KMS-11 (cell line): ENCODE results near the gene OR10H3.

Experiments used
- H2AFZ ChIP-seq: fragments of 200-600 bp; sonication (generic); 2 replicates; pipeline ENCODE4 v1.6.1; 2016; ENCODE audit warnings: antibody characterized with exemption, mixed run types, low read depth
- H3K27ac ChIP-seq: fragments of 200-600 bp; sonication (generic); 2 replicates; pipeline ENCODE4 v1.6.1; 2016; ENCODE audit warnings: mild to moderate bottlenecking, mixed run types
- H3K27me3 ChIP-seq: fragments of 200-600 bp; sonication (generic); 2 replicates; pipeline ENCODE4 v1.6.1; 2017; ENCODE audit warnings: mild to moderate bottlenecking, low read depth, mixed run types, moderate library complexity; ENCODE audit not compliant: insufficient read depth
- H3K36me3 ChIP-seq: fragments of 200-600 bp; sonication (generic); 2 replicates; pipeline ENCODE4 v1.6.1; 2017; ENCODE audit warnings: mild to moderate bottlenecking, mixed run types; ENCODE audit not compliant: insufficient read depth
- H3K4me1 ChIP-seq: fragments of 200-600 bp; sonication (generic); 2 replicates; pipeline ENCODE4 v1.6.1; 2016; ENCODE audit warnings: mild to moderate bottlenecking, low read depth, mixed run types; ENCODE audit not compliant: poor library complexity, severe bottlenecking
- H3K4me2 ChIP-seq: fragments of 200-600 bp; sonication (generic); 2 replicates; pipeline ENCODE4 v1.7.0; 2016; ENCODE audit warnings: mild to moderate bottlenecking, mixed run types
- H3K4me3 ChIP-seq: fragments of 200-600 bp; sonication (generic); IDR thresholded peaks from 2 replicates; pipeline ENCODE4 v1.6.1; 2017; ENCODE audit warnings: low read depth, low read length, mixed read lengths; ENCODE audit not compliant: insufficient read depth
- H3K79me2 ChIP-seq: fragments of 200-600 bp; sonication (generic); 2 replicates; pipeline ENCODE4 v1.6.1; 2016; ENCODE audit warnings: low read depth, mixed run types; ENCODE audit not compliant: insufficient read depth
- H3K9ac ChIP-seq: fragments of 200-600 bp; sonication (generic); 2 replicates; pipeline ENCODE4 v1.6.1; 2016; ENCODE audit warnings: mild to moderate bottlenecking, mixed run types
- H4K20me1 ChIP-seq: fragments of 200-600 bp; sonication (generic); 2 replicates; pipeline ENCODE4 v1.6.1; 2016; ENCODE audit warnings: mild to moderate bottlenecking, mixed run types; ENCODE audit not compliant: insufficient read depth
- CTCF ChIP-seq: fragments of 200-600 bp; sonication (generic); conservative IDR thresholded peaks from 2 replicates; pipeline ENCODE4 v1.6.1; 2017; ENCODE audit warnings: low read depth, mild to moderate bottlenecking, antibody characterized with exemption, low read length, moderate library complexity, mixed read lengths

Gene OR10H3

DNA sequence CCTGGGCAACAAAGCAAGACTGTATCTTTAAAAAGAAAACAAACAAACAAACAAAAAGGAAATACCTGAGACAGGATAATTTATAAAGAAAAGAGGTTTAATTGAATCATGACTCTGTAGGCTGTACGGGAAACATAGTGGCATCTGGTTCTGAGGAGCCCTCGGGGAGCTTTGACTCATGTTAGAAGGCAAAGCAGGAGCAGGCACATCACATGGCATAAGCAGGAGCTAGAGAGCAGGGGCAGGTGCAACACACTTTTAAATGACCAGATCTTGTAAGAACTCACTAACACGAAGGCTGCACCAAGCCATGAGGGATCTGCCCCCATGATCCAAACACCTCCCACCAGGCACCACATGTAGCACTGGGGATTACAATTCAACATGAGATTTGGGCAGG is 23.1 kb upstream of the OR10H3 start:
- H3K4me1 ChIP-seq: no peaks in the 10 kb centered on the region
- H4K20me1 ChIP-seq: no peaks in the 10 kb centered on the region
- H2AFZ ChIP-seq: no peak overlapping the region
- no peaks in the 10 kb centered on the region for H3K79me2 ChIP-seq
- H3K9ac ChIP-seq: no peak overlapping the region
- no peak overlapping the region for H3K4me2 ChIP-seq
- H3K4me3 ChIP-seq: no peak overlapping the region
- H3K27ac ChIP-seq: no peak overlapping the region
- H3K36me3 ChIP-seq: no peaks in the 10 kb centered on the region
- H3K27me3 ChIP-seq: 0 out of 2 replicates have a peak, but pooled peaks cover 2% of the 10 kb centered on the region
- no peak for TF ChIP-seq CTCF

- Histone ChIP-seq H2AFZ (no peak overlapping the region), H3K4me2 (no peak overlapping the region), H3K27ac (no peak overlapping the region), H3K9ac (no peak overlapping the region), H4K20me1 (no peaks in the 10 kb centered on the region), H3K79me2 (no peaks in the 10 kb centered on the region), H3K4me1 (no peaks in the 10 kb centered on the region), H3K36me3 (no peaks in the 10 kb centered on the region), H3K27me3 (0 out of 2 replicates have a peak, but pooled peaks cover 2% of the 10 kb centered on the region), H3K4me3 (no peak overlapping the region)
- no peak for TF ChIP-seq CTCF
Observed at GRCh38 chr19:15715642-15716041, 22.1 kb upstream of the OR10H3 start.

GRCh38 chr19:15717809-15718208 is 20.0 kb upstream of the OR10H3 start:
- no peaks in the 10 kb centered on the region for H3K4me1 ChIP-seq

GRCh38 chr19:15721268-15721667 is 16.5 kb upstream of the OR10H3 start:
- Histone ChIP-seq H3K4me3 (no peak overlapping the region), H3K27me3 (0 out of 2 replicates have a peak, but pooled peaks cover 2% of the 10 kb centered on the region)

More at GRCh38 chr19:15717809-15718208, 20.0 kb upstream of the OR10H3 start:
- no peak for TF ChIP-seq CTCF
- Histone ChIP-seq H4K20me1 (no peaks in the 10 kb centered on the region), H3K27ac (no peak overlapping the region), H2AFZ (no peak overlapping the region), H3K27me3 (0 out of 2 replicates have a peak, but pooled peaks cover 2% of the 10 kb centered on the region), H3K4me2 (no peak overlapping the region), H3K79me2 (no peaks in the 10 kb centered on the region), H3K4me3 (no peak overlapping the region), H3K36me3 (no peaks in the 10 kb centered on the region), H3K9ac (no peak overlapping the region)

More at GRCh38 chr19:15721268-15721667, 16.5 kb upstream of the OR10H3 start:
- Histone ChIP-seq H3K9ac (no peak overlapping the region), H3K79me2 (no peaks in the 10 kb centered on the region), H3K4me2 (no peak overlapping the region), H2AFZ (no peak overlapping the region), H3K36me3 (no peaks in the 10 kb centered on the region), H3K27ac (no peak overlapping the region), H4K20me1 (no peaks in the 10 kb centered on the region), H3K4me1 (no peaks in the 10 kb centered on the region)
- TF ChIP-seq CTCF: no peak
